ENCODE results near the gene FDCSP. TPM values are rescaled to one million over a fixed set of nuclear protein-coding genes. Genes with fewer than 3 reads are reported as not detected.

FDCSP gene
- total and polyA plus RNA-seq, 2 of the 8 experiments (the other 6 are each of a cell fraction or from before 2014, with no cell fraction given) = not detected

Other genes with a start within 250 kb of the FDCSP start
- not detected in 2 replicates for gene STATH, start 230.2 kb upstream of the FDCSP start, total RNA-seq (2021; fragmentation: NEBNext Ultra II Directional; extraction: Animal tissue kit (Norgen Biotek cat#: 25700))
- not detected in 2 replicates for gene STATH, start 230.2 kb upstream of the FDCSP start, polyA plus RNA-seq (2011; rRNA removed)
- not detected in 2 replicates for gene HTN3, start 197.7 kb upstream of the FDCSP start, total RNA-seq (2021; fragmentation: NEBNext Ultra II Directional; extraction: Animal tissue kit (Norgen Biotek cat#: 25700))
- not detected in 2 replicates for gene HTN3, start 197.7 kb upstream of the FDCSP start, polyA plus RNA-seq (2011; rRNA removed)
- not detected in 2 replicates for gene HTN1, start 175.7 kb upstream of the FDCSP start, total RNA-seq (2021; fragmentation: NEBNext Ultra II Directional; extraction: Animal tissue kit (Norgen Biotek cat#: 25700))
- not detected in 2 replicates for gene HTN1, start 175.7 kb upstream of the FDCSP start, polyA plus RNA-seq (2011; rRNA removed)
- gene PRR27, start 71.9 kb upstream of the FDCSP start, total RNA-seq (2021; fragmentation: NEBNext Ultra II Directional; extraction: Animal tissue kit (Norgen Biotek cat#: 25700)) = not detected in 2 replicates
- not detected in 2 replicates for gene PRR27, start 71.9 kb upstream of the FDCSP start, polyA plus RNA-seq (2011; rRNA removed)
- not detected in 2 replicates for gene ODAM, start 30.4 kb upstream of the FDCSP start, total RNA-seq (2021; fragmentation: NEBNext Ultra II Directional; extraction: Animal tissue kit (Norgen Biotek cat#: 25700))
- 0.21 TPM in 1 of 2 replicates, not detected in the other for gene ODAM, start 30.4 kb upstream of the FDCSP start, polyA plus RNA-seq (2011; rRNA removed)
- gene CSN3, start 16.5 kb downstream of the FDCSP start, total RNA-seq (2021; fragmentation: NEBNext Ultra II Directional; extraction: Animal tissue kit (Norgen Biotek cat#: 25700)) = not detected in 2 replicates
- gene CSN3, start 16.5 kb downstream of the FDCSP start, polyA plus RNA-seq (2011; rRNA removed) = not detected in 2 replicates
- gene CABS1, start 108.9 kb downstream of the FDCSP start, total RNA-seq (2021; fragmentation: NEBNext Ultra II Directional; extraction: Animal tissue kit (Norgen Biotek cat#: 25700)) = not detected in 2 replicates
- 0.03 TPM in 1 of 2 replicates, not detected in the other for gene CABS1, start 108.9 kb downstream of the FDCSP start, polyA plus RNA-seq (2011; rRNA removed)
- not detected in 2 replicates for gene SMR3A, start 134.6 kb downstream of the FDCSP start, total RNA-seq (2021; fragmentation: NEBNext Ultra II Directional; extraction: Animal tissue kit (Norgen Biotek cat#: 25700))
- gene SMR3A, start 134.6 kb downstream of the FDCSP start, polyA plus RNA-seq (2011; rRNA removed) = not detected in 2 replicates
- not detected in 2 replicates for gene SMR3B, start 157.0 kb downstream of the FDCSP start, total RNA-seq (2021; fragmentation: NEBNext Ultra II Directional; extraction: Animal tissue kit (Norgen Biotek cat#: 25700))
- gene SMR3B, start 157.0 kb downstream of the FDCSP start, polyA plus RNA-seq (2011; rRNA removed) = not detected in 2 replicates
- not detected in 2 replicates for gene OPRPN, start 171.8 kb downstream of the FDCSP start, total RNA-seq (2021; fragmentation: NEBNext Ultra II Directional; extraction: Animal tissue kit (Norgen Biotek cat#: 25700))
- not detected in 2 replicates for gene OPRPN, start 171.8 kb downstream of the FDCSP start, polyA plus RNA-seq (2011; rRNA removed)
- gene MUC7, start 246.1 kb downstream of the FDCSP start, total RNA-seq (2021; fragmentation: NEBNext Ultra II Directional; extraction: Animal tissue kit (Norgen Biotek cat#: 25700)) = not detected in 2 replicates
- not detected in 2 replicates for gene MUC7, start 246.1 kb downstream of the FDCSP start, polyA plus RNA-seq (2011; rRNA removed)